ENCODE measurements around the gene UBE2A. TPM values are rescaled to one million over a fixed set of nuclear protein-coding genes. Genes with fewer than 3 reads are reported as not detected.

UBE2A gene
- total RNA-seq, 1 donor from 2014 or later, result 73.5 TPM

- DNase-seq, result no peak
- no peaks in the 10 kb centered on the region for H3K27me3 Mint-ChIP-seq
- peaks cover 41% of the 10 kb centered on the region for H3K36me3 Mint-ChIP-seq (ENCODE audit: low read depth)
- CTCF ChIA-PET, result no interaction called here
- no peaks in the 10 kb centered on the region for H3K9me3 Mint-ChIP-seq
- POLR2A ChIA-PET, result no interaction called here
- no peaks in the 10 kb centered on the region for H3K4me1 Mint-ChIP-seq
- intact Hi-C loops (cut with micrococcal nuclease), result no loop called here
- TF ChIP-seq CTCF (IDR thresholded peaks at IDR 0.05), result no peak
- no peak overlapping the region for H3K4me3 Mint-ChIP-seq
- no peak overlapping the region for H3K27ac Mint-ChIP-seq
- no peak for ATAC-seq (ENCODE audit: low read depth)
These were observed 33.2 kb upstream of the UBE2A start for GRCh38 chrX:119541188-119541587.

GRCh38 chrX:119549327-119550016 lies 24.9 kb upstream of the UBE2A start:
- intact Hi-C loops (cut with micrococcal nuclease), result loop anchor here (2.0 to 5.0 kb wide), 3 partner anchors 15 to 33 kb away; partner anchors contain the start of gene STEEP1
- no peaks in the 10 kb centered on the region for H3K27me3 Mint-ChIP-seq
- H3K9me3 Mint-ChIP-seq, result no peaks in the 10 kb centered on the region
- H3K27ac Mint-ChIP-seq, result peak overlapping the region; percentile 88
- POLR2A ChIA-PET, result interaction anchor here (0.7 to 3.7 kb wide), 4 partner anchors 25 to 242 kb away, joined by 3 to 25 read pairs (median 7); partner anchors contain the start of genes RPL39 and UBE2A
- peak; percentile 77 for ATAC-seq (ENCODE audit: low read depth)
- H3K4me3 Mint-ChIP-seq, result peak overlapping the region; percentile 69
- no peak for TF ChIP-seq CTCF (IDR thresholded peaks at IDR 0.05)
- DNase-seq, result no peak
- peaks cover 34% of the 10 kb centered on the region for H3K4me1 Mint-ChIP-seq
- peaks cover 11% of the 10 kb centered on the region for H3K36me3 Mint-ChIP-seq (ENCODE audit: low read depth)
- CTCF ChIA-PET, result no interaction called here

- no peak for TF ChIP-seq CTCF (IDR thresholded peaks at IDR 0.05)
- intact Hi-C loops (cut with micrococcal nuclease), result no loop called here
- Mint-ChIP-seq H3K36me3 (ENCODE audit: low read depth) (peaks cover 20% of the 10 kb centered on the region), H3K4me3 (no peak overlapping the region), H3K4me1 (peaks cover 33% of the 10 kb centered on the region), H3K9me3 (no peaks in the 10 kb centered on the region), H3K27ac (no peak overlapping the region), H3K27me3 (no peaks in the 10 kb centered on the region)
- ChIA-PET POLR2A (no interaction called here), CTCF (no interaction called here)
- ATAC-seq (ENCODE audit: low read depth) (no peak), DNase-seq (no peak)
These were observed 21.9 kb upstream of the UBE2A start for GRCh38 chrX:119552508-119552907.

- H3K36me3 Mint-ChIP-seq (ENCODE audit: low read depth), result peaks cover 13% of the 10 kb centered on the region
- ATAC-seq (ENCODE audit: low read depth), result peak; percentile 91
- intact Hi-C loops (cut with micrococcal nuclease), result loop anchor here (1.0 to 2.0 kb wide), 3 partner anchors 9 to 16 kb away; partner anchors contain the start of gene UBE2A
These were observed 9.2 kb upstream of the UBE2A start, which contains the start of gene STEEP1 for GRCh38 chrX:119565107-119565663. Gene STEEP1 (minus strand): TSS chrX:119565409. CDS start chrX:119565355, 54 bp downstream.

More at GRCh38 chrX:119565107-119565663, 9.2 kb upstream of the UBE2A start, which contains the start of gene STEEP1:
- H3K27me3 Mint-ChIP-seq, result no peaks in the 10 kb centered on the region
- POLR2A ChIA-PET, result interaction anchor here (0.6 to 1.5 kb wide), 6 partner anchors 9 to 226 kb away, joined by 3 to 16 read pairs (median 3); partner anchors contain the start of genes RPL39 and UBE2A
- H3K4me3 Mint-ChIP-seq, result peak within 1 kb of the TSS; percentile 96
- peak; percentile 66 for DNase-seq
- H3K9me3 Mint-ChIP-seq, result no peaks in the 10 kb centered on the region
- no peak for TF ChIP-seq CTCF (IDR thresholded peaks at IDR 0.05)
- H3K27ac Mint-ChIP-seq, result peak within 1 kb of the TSS; percentile 90
- peaks cover 19% of the 10 kb centered on the region for H3K4me1 Mint-ChIP-seq
- CTCF ChIA-PET, result no interaction called here
